Left kidney (tissue), 2 donors: ENCODE results near the gene CXCL1. TPM values are rescaled to one million over a fixed set of nuclear protein-coding genes. Genes with fewer than 3 reads are reported as not detected.

Experiments
- DNase-seq: peaks from one replicate; pipeline ENCODE4 v3.0.0-alpha.2; 2013
- polyA plus RNA-seq: library from polyadenylated mRNA; unstranded; fragments of 120-200 nt; gene quantifications from one replicate; pipeline ENCODE4 v1.2.1, GENCODE V29; 2013; ENCODE audit not compliant: insufficient read length

The CXCL1 gene
- polyA plus RNA-seq, 1 donor, result 0.50 TPM

DNA sequence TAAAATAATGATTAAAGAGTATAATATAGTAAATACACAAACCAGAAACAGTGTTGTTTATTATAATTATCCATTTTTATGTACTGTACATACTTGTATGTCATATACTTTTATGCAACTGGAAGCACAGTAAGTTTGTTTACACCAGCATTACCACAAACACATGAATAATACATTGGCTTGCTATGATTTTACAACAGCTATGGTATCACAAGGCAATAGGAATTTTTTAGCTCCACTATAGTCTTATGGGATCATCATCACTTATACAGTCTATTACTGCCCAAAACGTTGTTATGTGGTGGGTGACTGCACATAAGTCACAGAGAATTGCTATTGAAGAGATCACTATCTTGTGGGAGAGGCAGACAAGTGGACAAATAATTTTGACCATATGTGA is 17.9 kb upstream of the CXCL1 start:
- no peak for DNase-seq

DNA sequence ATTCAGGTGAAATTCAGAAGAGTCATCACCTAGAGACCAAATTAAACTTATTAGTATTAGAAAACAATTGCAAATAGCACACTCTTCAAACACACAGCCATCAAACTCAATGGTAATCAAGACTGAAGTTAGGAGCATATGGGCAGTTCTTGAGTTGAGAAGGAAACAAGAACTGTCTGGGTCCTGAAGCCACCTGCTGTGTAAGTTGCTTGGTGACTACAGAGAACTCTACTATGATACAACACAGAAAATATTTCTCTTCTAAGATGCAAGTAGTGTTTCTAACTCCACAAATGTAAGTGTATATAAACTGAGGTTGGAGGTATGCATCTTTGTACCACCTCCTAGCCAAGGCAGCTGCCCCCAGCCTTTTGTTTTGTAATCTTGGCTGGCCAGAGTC is 16.4 kb upstream of the CXCL1 start:
- DNase-seq, result no peak

DNA sequence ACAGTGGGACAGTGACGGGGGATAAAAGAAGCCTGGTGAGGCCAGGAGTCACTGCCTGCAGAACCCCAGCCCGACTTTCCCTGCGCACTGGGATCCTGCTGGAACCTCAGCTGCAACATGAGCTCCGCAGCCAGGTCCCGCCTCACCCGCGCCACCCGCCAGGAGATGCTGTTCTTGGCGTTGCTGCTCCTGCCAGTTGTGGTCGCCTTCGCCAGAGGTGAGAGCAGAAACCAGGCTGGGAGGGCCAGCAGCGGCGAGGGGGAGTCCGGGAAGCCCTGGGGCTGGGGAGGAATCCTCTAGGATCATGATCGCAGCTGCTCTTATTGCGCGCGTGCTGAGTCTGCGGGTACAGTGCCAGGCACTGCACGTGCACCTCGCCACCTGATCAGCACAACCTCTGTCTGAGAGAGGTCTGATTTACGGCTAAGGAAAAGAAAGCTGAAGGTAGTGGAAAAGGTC is 15.9 kb upstream of the CXCL1 start, which contains the start of gene PF4V1:
Gene PF4V1, plus strand, starts transcription at position 51 of the 459 bp plus-strand sequence. Its CDS starts 67 bp downstream, at position 118.
- DNase-seq, result no peak

DNA sequence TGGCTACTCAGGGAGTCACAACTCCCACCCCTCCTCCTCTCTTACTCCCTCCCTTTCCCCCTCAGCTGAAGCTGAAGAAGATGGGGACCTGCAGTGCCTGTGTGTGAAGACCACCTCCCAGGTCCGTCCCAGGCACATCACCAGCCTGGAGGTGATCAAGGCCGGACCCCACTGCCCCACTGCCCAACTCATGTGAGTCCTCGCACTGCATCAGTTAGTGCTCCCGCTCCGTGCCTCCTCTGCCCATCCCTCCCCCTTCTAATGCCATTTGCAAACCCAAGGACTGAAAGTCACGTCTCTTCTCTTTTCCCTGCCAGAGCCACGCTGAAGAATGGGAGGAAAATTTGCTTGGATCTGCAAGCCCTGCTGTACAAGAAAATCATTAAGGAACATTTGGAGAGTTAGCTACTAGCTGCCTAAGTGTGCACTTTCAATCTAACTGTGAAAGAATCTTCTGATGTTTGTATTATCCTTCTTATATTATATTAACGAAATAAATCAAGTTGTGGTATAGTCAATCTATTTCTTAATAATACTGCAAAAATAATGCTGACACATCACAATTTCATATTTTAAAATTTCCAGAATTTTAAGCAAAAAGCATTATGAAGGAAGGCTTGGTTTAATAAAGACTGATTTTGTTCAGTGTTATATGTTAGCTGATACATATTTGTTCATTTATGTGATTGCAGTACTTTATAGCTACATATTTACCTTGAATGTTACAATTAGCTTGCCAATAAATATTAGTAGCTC is 15.3 kb upstream of the CXCL1 start:
- DNase-seq, result no peak

DNA sequence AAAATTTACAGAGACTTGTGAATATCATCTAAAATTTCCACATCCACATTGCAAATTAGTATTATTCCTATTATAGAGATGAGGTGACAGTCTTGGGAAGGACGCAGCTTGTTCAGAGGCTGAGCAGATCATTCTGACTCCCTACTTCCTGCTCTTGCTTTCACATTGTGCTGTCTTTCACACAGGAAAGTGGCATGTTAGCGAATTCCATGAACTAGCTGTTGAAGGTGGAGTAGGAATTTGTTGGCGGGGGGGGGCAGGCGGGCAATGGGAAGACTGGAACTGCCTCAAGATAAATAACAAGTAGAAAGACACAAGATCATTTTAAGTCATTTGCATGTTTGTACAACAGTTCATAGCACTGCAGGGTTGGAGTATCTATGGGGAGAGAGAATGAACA is 13.8 kb upstream of the CXCL1 start:
- no peak for DNase-seq

DNA sequence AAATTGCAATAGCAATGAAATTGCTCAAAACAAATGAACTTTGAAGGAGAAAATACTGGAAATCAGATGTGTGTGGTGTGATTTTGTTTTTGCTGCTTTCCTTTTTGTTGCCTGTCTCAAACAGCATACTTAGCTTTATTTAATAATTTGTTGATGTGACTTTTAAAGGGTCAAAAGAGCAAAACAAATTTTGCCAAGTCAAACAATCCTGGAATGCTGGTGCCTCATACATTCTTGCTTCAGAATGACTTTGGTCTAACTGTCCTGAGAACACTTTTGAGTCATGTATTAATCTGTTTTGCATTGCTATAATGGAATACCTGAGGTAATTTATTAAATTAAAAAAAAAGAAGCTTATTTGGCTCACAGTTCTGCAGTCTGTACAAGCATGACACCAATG is 12.7 kb upstream of the CXCL1 start:
- no peak for DNase-seq

DNA sequence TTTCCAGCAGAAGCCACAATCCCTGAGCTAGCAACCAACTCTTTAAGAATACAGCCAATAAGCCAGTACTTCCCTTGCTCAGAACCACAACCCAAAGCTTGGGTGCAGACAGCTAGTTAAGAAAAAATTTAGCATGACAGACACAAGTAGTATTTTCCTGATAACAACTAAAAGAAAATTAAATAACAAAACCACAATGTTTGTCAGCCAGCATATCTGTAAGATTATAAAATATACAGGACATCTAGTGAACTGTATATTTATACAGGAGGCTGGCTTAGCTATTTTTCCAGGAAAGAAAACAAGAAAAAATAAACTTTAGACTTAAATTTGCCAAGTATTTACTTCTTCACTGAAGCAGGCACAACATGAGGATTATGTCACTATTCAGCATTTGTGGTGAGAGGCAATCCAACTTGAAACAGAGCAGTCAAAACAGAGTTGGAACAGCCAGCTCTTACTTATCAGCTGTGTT is 9.5 kb upstream of the CXCL1 start:
- DNase-seq, result no peak

DNA sequence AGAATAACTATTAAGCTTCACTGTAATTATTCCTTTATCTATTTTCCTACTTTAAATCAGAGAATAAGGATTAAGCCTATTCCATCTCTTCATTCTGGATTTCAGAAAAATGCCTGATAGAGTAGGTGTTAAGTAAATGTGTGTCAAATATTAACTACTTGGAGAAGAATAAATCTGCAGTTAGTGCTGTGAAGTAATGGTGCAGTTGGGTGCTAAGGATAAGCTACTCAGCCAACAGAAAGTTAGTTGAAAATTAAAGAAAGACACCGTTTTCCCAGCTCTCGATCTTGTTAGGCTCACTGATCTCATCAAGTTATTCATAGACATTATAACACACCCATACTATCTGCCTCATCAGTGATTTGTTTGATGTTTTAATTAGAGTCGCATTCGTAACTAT is 9.0 kb upstream of the CXCL1 start:
- no peak for DNase-seq

DNA sequence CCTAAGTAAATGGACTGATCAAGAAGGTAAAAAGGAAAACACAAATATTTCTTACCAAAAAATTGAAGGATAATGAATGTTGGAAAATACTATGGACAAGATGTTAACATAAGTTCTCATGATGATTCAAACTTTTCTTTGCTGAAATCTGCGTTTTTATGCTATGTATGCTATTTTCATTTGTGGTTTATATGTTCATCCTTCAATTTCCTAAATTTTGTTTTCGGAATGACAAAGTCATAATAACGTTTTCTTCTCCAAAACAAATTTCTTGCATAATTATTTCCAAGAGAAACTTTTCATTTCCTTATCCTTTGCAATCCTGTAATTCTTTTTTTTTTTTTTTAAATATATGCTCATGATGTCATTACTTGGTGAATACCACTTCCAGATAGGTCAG is 8.3 kb upstream of the CXCL1 start:
- no peak for DNase-seq

DNA sequence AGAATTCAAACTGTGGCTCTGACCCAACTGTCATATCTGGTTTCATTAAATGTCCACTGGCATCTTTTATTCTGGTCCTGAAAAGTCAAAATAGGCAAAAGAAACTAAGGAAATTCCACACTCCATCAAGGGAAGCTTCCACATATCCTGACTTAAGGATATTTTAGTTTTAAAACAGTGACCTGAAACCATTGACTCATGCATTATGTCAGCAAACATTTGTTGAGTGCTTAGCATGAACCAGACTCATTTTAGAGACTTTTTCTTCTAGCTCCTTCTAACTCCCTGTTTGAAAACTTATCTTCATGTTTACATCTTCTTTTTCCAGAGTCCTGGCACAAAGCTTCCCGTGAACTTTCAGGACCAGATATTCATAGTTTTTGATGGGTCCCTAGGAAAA is 6.9 kb upstream of the CXCL1 start:
- DNase-seq, result no peak

DNA sequence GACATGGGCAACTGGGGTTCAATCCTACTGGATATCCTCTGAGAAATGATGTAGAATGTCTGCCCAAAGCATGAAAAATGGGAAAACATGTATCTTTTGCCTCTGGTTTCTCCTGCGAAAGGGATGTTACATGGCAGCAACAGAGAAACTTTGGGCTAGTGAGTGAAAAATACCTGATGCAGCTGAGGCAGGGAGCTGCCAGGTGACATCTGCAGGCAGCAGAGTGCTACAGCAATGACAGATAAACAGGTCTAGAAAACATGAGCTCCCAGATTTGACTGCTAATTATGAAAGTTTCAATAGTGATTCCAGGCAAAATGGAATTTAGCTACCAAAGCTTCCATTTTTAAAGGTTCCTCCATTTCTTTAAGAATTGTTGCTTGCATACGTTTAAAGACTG is 4.8 kb upstream of the CXCL1 start:
- DNase-seq, result no peak

DNA sequence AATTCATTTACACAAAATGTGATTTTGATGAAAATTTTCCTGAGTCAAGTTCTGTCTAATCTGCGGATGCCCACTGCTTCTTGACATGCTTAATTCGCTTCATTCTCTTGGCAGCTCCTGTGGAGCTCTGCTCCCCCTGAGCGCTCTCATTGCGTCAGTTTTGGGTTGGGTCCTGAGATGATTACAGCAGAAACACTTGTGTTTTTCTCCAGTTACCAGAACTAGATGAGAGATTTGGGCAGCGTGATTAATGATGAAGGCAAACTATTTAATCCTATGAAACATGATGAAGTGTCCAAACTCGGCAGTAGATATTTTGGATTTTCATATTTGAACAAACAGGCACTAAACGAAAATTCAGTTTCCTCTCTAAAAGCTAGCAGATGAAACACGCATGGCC is 4.2 kb upstream of the CXCL1 start:
- DNase-seq, result no peak

DNA sequence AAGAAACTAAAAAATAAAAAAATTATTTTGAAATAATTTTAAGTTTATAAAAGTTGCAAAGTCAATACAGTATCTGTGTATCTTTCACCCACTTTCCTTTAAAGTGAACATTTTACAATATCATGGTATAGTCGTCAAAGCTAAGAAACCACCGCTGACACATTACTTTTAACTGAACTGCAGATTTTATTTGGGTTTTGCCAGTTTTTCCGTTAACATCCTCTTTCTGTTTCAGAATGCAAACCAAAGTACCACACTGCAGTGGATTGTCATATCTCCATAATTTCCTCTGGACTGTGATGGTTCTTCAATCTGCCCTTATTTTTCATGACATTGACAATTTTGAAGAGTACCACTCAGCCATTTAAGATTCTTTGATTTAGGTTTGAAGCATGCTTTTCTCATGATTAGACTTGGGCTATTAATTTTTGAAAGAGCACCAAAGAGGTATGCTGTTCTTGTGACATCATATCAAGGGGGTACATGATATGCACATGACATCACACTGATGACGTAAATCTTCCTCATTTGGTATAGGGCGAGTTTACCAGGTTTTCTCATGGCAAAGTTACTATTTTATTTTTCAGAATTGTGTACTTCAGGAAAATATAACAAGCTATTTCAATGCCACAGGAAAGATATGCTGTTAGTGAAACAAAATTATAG is 3.6 kb upstream of the CXCL1 start:
- no peak for DNase-seq

DNA sequence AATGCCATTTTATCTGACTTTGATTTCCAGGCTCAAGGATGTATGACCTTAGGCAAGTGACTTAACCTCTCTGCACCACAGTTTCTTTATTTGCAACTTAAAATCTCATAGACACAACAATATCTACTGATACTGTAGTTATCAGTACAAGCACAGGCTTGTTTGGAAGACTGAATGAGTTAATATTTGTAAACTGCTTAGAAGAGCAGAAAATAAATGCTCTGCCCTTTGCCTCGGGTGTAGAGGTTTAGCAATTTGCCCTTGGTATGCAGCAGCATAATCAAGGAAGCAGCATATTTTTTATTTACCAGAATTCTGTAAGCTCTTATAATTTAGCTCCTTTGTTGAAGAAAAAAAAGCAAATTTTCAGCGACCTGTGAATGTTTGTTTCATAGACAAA is 2.9 kb upstream of the CXCL1 start:
- no peak for DNase-seq

DNA sequence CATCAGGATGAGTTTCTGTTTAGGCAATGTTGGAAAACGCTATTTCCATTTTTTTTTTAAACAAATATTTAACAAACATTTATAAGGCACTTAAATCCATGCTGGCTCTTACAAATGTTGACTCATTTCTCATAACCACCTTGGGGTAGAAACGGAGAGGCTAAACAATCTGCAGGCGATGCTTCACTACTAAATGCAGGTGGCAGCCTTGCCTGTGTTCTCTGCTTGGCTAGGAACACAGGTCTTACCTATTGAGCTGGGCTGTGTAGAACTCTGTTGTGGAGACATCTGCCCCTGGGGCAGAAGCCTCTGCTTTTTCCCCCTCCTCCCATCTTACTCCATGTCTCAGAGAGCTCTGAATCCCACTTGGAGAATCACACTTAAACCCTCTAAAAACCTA is 1.4 kb upstream of the CXCL1 start:
- no peak for DNase-seq

DNA sequence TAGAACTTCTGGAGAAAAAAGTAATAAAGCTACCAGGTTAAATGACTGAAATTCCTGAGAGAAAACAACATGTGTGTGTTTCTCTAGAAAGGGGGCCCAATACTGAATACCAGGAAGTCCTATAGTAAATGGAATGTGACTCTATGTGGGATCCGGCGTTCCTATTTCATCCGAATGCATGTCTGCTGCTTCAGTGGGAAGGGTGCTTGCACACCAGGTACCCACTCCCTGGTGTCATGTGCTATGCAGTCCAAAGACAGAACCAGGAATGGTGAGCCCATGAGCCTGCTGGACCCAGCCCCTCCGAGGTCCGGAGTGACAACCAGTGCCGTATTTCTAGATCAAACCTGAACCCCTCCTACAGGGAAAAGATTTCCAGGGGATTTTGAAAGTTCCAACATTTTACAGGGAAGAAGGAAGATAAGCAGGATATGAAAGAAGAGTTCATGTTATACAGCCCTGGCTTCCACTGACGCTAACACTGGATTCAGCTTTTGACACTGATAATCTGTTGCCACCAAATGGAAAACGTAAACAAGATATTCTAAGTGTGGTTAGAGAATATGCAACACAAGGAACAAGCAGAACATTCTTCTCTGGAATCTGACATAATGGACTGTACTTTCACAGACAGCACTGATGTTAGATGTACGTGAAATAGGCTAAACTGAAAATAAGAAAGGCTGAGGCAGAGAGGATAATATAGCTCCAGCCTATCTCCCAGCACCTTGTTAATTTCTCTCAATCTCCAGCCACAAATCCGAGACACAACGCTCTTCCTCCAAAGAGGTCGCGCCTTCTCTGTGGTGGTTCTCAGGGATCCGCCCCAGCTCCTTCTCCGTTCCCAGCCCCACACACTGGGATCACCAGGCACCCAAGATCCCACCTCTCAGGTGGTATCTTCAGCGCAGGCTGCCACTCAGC is 725 bp upstream of the CXCL1 start:
- no peak for DNase-seq

DNA sequence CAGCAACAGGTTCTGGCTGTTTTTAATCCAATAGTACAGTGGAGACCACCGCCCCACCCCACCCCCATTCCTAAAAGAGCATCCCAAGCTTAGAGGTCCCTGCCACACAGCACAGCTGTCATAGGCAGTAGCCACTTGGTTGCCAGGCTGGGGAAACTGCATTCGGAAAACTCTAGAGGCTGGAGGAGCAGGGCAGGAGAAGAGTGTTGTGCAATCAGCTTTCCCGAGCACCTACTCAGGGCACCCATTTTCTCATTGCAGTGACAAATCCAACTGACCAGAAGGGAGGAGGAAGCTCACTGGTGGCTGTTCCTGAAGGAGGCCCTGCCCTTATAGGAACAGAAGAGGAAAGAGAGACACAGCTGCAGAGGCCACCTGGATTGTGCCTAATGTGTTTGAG is 1.1 kb downstream of the CXCL1 start:
- DNase-seq, result no peak

DNA sequence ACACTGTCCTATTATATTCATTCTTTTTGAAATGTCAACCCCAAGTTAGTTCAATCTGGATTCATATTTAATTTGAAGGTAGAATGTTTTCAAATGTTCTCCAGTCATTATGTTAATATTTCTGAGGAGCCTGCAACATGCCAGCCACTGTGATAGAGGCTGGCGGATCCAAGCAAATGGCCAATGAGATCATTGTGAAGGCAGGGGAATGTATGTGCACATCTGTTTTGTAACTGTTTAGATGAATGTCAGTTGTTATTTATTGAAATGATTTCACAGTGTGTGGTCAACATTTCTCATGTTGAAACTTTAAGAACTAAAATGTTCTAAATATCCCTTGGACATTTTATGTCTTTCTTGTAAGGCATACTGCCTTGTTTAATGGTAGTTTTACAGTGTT is 1.6 kb downstream of the CXCL1 start:
- no peak for DNase-seq

DNA sequence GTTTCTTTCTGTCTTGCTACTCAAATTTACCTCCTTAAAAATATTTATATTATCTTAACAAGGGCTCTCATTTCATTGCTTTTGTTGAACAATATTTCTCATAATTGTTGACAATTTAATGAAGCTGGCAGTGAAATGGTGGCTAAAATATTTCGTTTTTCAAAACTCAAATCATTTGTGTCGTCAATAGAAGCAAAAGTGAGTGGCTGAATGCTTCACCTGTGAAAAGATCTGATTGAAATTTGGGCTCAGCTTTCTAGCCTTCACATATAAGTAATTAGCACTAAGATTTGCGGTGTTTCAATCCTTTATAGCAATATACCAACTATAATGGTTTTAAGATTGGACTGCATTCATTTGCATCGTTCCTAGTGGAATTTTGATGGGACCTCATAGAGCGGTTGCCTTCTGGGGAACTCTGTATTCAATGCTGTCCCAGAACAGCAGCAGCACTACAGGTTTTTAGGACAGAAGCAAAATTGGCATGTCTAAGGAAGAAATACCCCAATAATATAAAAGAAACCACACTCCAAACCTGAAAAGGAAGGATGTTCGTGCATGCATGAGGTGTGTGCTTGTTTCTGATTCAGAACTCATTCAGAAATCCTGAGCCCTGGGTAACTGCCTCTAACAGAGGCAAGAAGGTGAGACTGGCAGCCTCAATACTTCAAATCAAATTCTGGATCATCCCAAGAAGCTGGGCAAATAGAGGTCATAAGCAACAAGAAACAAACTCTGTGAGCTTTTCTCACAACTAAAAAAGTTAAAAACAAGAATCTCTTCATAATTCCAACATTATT is 2.5 kb downstream of the CXCL1 start:
- DNase-seq, result no peak

DNA sequence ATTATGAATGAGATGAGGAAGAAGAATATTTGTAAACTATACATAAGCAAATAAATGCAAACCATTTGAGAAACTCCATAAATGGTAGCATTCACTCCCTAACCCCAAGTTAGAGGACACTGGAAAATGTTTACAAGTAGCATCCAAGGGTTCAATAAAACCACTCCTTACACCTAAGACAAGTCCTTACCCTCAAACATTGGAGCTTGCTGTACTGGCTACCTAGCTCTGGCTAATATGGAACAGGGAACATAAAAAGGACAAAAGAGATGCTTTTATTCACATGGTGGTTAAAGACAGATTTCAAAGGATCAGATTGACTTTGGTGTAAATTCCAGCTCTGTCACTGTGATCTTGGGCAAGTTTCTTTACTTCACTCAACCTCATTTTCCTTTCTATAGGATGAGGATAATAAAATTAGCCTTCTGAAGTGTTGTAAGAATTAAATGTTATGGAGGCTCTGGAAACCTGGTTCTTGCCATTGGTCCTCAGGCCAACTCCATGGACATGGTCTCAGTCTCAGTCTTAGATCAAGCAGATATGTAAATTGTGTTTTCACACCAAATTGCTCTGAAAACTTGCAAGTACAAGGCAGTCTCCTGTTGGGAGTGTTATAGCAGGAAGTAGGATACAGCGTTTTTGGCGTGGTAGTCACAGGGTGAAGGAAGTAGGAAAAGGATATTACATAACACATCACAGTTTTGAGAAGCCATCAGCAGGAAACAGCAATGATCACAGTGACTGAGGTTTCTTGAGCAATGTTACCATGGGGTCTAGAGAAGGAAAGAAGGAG is 3.3 kb downstream of the CXCL1 start:
- no peak for DNase-seq

DNA sequence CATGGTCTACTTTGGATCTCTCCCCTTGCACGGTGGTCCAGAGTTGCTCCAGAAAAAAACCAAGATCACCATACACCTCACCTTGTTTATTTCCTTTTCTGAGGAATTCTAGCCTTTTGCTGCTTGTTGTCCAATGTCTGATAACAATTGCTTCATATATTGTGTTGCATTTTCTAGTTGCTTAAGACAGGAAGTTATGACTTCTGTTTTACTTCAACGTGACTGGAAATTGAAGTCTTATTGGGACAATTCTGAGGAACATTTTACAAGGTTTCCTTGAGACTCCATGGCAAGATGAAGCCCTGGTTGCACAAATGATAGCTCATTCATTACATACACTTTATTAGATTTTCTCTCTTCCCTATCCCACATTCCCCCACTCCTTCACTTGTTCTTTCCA is 5.2 kb downstream of the CXCL1 start:
- no peak for DNase-seq
